ENCODE measurements around the gene GRIN2A. TPM values are rescaled to one million over a fixed set of nuclear protein-coding genes. Genes with fewer than 3 reads are reported as not detected.

The GRIN2A gene
- total and polyA plus RNA-seq, 2 donors (not counting 1 experiment from before 2014, with no cell fraction given): 0.44 TPM; not detected in 1

- peaks cover 22% of the 10 kb centered on the region for H3K4me1 Mint-ChIP-seq
- Histone ChIP-seq H3K9me3 (ENCODE audit: control extremely low read depth in 1 of 3, control insufficient read depth in 2 of 3, insufficient read depth in 1 of 3, low read length in 2 of 3) (peaks cover 0 to 24% (median 0%) of the 10 kb centered on the region in 3 donors), H3K9ac (ENCODE audit: low read length) (peak overlapping the region; percentile 59), H3K4me3 (ENCODE audit: control extremely low read depth in 1 of 5, extremely low read depth in 1 of 5, insufficient read depth in 1 of 5, low read depth in 2 of 5, low read length in 4 of 5) (peak overlapping the region in 4 of 5 experiments; percentile 18 to 59 (median 46)), H3K27me3 (replicated peaks in 1 of 4; ENCODE audit: control extremely low read depth in 1 of 4, control insufficient read depth in 3 of 4, insufficient read depth in 4 of 4, low read length in 3 of 4) (peaks cover 0 to 57% (median 25%) of the 10 kb centered on the region in 4 experiments), H3K4me2 (replicated peaks; ENCODE audit: low read depth, low read length, poor library complexity, severe bottlenecking) (peak overlapping the region; percentile 87), H2AFZ (ENCODE audit: insufficient read depth, low read depth, low read length, poor library complexity, severe bottlenecking) (peak overlapping the region; percentile 83), H3K27ac (ENCODE audit: low read length in 2 of 2) (no peak overlapping the region), H3K79me2 (ENCODE audit: control insufficient read depth, insufficient read depth, low read length) (no peaks in the 10 kb centered on the region), H4K20me1 (ENCODE audit: control insufficient read depth, insufficient read depth, low read length, poor library complexity, severe bottlenecking) (no peaks in the 10 kb centered on the region), H3K36me3 (replicated peaks in 1 of 2; ENCODE audit: control extremely low read depth in 1 of 2, control insufficient read depth in 1 of 2, extremely low read depth in 1 of 2, insufficient read depth in 2 of 2, low read length in 1 of 2) (no peaks in the 10 kb centered on the region), H3K4me1 (ENCODE audit: control insufficient read depth in 2 of 2, insufficient read depth in 2 of 2, low read length in 2 of 2) (peaks cover 29 to 35% of the 10 kb centered on the region in 2 donors)
- ChIA-PET CTCF (interaction anchor here (1.1 to 1.5 kb wide), 3 partner anchors 8 to 1615 kb away, joined by 3 read pairs; no protein-coding TSS in a partner anchor), POLR2A (no interaction called here)
- H3K27me3 Mint-ChIP-seq: peaks cover 72% of the 10 kb centered on the region
- ATAC-seq (ENCODE audit: low read depth) (peak; percentile 61), DNase-seq (peak; percentile 77)
- H3K4me3 Mint-ChIP-seq: peak overlapping the region; percentile 86
- WGBS (ENCODE audit: insufficient coverage): 3% methylated on average over 85 of the region's 85 CpGs
- no peak overlapping the region for H3K27ac Mint-ChIP-seq
- TF ChIP-seq, protein P1, sequence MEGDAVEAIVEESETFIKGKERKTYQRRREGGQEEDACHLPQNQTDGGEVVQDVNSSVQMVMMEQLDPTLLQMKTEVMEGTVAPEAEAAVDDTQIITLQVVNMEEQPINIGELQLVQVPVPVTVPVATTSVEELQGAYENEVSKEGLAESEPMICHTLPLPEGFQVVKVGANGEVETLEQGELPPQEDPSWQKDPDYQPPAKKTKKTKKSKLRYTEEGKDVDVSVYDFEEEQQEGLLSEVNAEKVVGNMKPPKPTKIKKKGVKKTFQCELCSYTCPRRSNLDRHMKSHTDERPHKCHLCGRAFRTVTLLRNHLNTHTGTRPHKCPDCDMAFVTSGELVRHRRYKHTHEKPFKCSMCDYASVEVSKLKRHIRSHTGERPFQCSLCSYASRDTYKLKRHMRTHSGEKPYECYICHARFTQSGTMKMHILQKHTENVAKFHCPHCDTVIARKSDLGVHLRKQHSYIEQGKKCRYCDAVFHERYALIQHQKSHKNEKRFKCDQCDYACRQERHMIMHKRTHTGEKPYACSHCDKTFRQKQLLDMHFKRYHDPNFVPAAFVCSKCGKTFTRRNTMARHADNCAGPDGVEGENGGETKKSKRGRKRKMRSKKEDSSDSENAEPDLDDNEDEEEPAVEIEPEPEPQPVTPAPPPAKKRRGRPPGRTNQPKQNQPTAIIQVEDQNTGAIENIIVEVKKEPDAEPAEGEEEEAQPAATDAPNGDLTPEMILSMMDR (IDR thresholded peaks at IDR 0.05): peak; percentile 79
- no peak for TF ChIP-seq EZH2 (IDR thresholded peaks at IDR 0.05; ENCODE audit: borderline replicate concordance, insufficient read depth, low read depth, low read length, poor library complexity, severe bottlenecking)
- intact Hi-C loops (cut with micrococcal nuclease): loop anchor here (5.0 kb wide), 2 partner anchors 1044 to 1289 kb away; no protein-coding TSS in a partner anchor
- no peaks in the 10 kb centered on the region for H3K9me3 Mint-ChIP-seq (ENCODE audit: insufficient read depth)
These were observed 749 bp downstream of the GRIN2A start for GRCh38 chr16:10181196-10182162.
